GM23338 (cell line): Measurements from ENCODE around the gene FOXD2. TPM values are rescaled to one million over a fixed set of nuclear protein-coding genes. Genes with fewer than 3 reads are reported as not detected.

ENCODE experiments used
- ATAC-seq: fragments of 200-7000 bp; cut with Tn5 transposase; 3 replicates; pipeline ENCODE4 v1.9.1; 2020
- DNase-seq: peaks from one replicate; pipeline ENCODE4 v3.0.0-alpha.2; 2015; ENCODE audit warnings: low spot score
- H2AFZ ChIP-seq: fragments of 200-600 bp; sonication (generic); 2 replicates; pipeline ENCODE4 v1.8.0; 2016; ENCODE audit warnings: antibody characterized with exemption, mild to moderate bottlenecking, moderate library complexity
- H3F3A ChIP-seq: fragments of 200-600 bp; sonication (generic); replicated peaks from 2 replicates; pipeline ENCODE4 v1.8.0; 2017; ENCODE audit warnings: antibody characterized with exemption, mixed run types, low read depth
- H3K27ac ChIP-seq: fragments of 200-600 bp; sonication (generic); 2 replicates; pipeline ENCODE4 v1.6.1; 2016; ENCODE audit warnings: low read depth
- H3K27me3 ChIP-seq: fragments of 200-600 bp; sonication (generic); 2 replicates; pipeline ENCODE4 v1.8.0; 2016; ENCODE audit warnings: mild to moderate bottlenecking, mixed run types, moderate library complexity; ENCODE audit not compliant: insufficient read depth
- H3K36me3 ChIP-seq: fragments of 200-600 bp; sonication (generic); 2 replicates; pipeline ENCODE4 v1.8.0; 2016; ENCODE audit warnings: mild to moderate bottlenecking; ENCODE audit not compliant: insufficient read depth
- H3K4me1 ChIP-seq: fragments of 200-600 bp; sonication (generic); 2 replicates; pipeline ENCODE4 v1.8.0; 2016; ENCODE audit warnings: mild to moderate bottlenecking, moderate library complexity; ENCODE audit not compliant: insufficient read depth
- H3K4me2 ChIP-seq: fragments of 200-600 bp; sonication (generic); 2 replicates; pipeline ENCODE4 v1.7.1; 2017; ENCODE audit warnings: mixed run types
- H3K4me3 ChIP-seq: fragments of 200-600 bp; sonication (generic); 2 replicates; pipeline ENCODE4 v1.6.1; 2016; ENCODE audit warnings: mixed run types
- H3K79me2 ChIP-seq: fragments of 200-600 bp; sonication (generic); replicated peaks from 2 replicates; pipeline ENCODE4 v1.8.0; 2017; ENCODE audit warnings: mild to moderate bottlenecking; ENCODE audit not compliant: insufficient read depth
- H3K9me2 ChIP-seq: fragments of 200-600 bp; sonication (generic); 2 replicates; pipeline ENCODE4 v1.8.0; 2017; ENCODE audit not compliant: insufficient read depth
- H4K20me1 ChIP-seq: fragments of 200-600 bp; sonication (generic); replicated peaks from 2 replicates; pipeline ENCODE4 v1.8.0; 2017; ENCODE audit warnings: mild to moderate bottlenecking; ENCODE audit not compliant: insufficient read depth
- H3K27ac Mint-ChIP-seq: 2 replicates; pipeline ENCODE4 v1.8.0; 2020; ENCODE audit warnings: inconsistent platforms, mild to moderate bottlenecking, moderate library complexity, mixed read lengths
- H3K27me3 Mint-ChIP-seq: 3 replicates; pipeline ENCODE4 v1.8.0; 2022; ENCODE audit warnings: low read depth, mild to moderate bottlenecking, moderate library complexity, mixed read lengths, inconsistent platforms; ENCODE audit not compliant: insufficient read depth, poor library complexity
- H3K36me3 Mint-ChIP-seq: 3 replicates; pipeline ENCODE4 v1.8.0; 2021; ENCODE audit warnings: low read depth, mild to moderate bottlenecking, inconsistent platforms, moderate library complexity, mixed read lengths
- H3K4me1 Mint-ChIP-seq: 3 replicates; pipeline ENCODE4 v1.8.0; 2020; ENCODE audit warnings: mild to moderate bottlenecking, inconsistent platforms, mixed read lengths
- H3K4me3 Mint-ChIP-seq: 3 replicates; pipeline ENCODE4 v1.8.0; 2021; ENCODE audit warnings: moderate library complexity, mild to moderate bottlenecking, inconsistent platforms, mixed read lengths
- H3K9me3 Mint-ChIP-seq: 3 replicates; pipeline ENCODE4 v1.8.0; 2020; ENCODE audit warnings: moderate library complexity, mild to moderate bottlenecking, inconsistent platforms, mixed read lengths
- CREB1 ChIP-seq: fragments of 250-450 bp; sonication (Bioruptor Pico); IDR thresholded peaks from 2 replicates; pipeline ENCODE4 v1.5.0; 2020; ENCODE audit warnings: low read depth, mild to moderate bottlenecking, moderate library complexity
- CTCF ChIP-seq, 2 experiments: fragments of 200-600 bp in 1 of 2; sonication (generic) in 1 of 2; conservative IDR thresholded peaks; 2 replicates each; pipeline versions ENCODE4 v1.5.1 to v1.6.1; 2016 to 2017; ENCODE audit warnings: antibody characterized with exemption in 2 of 2, low read depth in 2 of 2, mild to moderate bottlenecking in 2 of 2, moderate library complexity in 1 of 2
- ETS1 ChIP-seq: IDR thresholded peaks from 2 replicates; pipeline ENCODE4 v1.6.1; 2016; ENCODE audit warnings: antibody characterized with exemption
- EZH2 ChIP-seq: fragments of 200-600 bp; sonication (generic); IDR thresholded peaks from one replicate; pipeline ENCODE4 v1.8.0; 2017; ENCODE audit warnings: antibody characterized with exemption, mild to moderate bottlenecking, low read depth; ENCODE audit not compliant: unreplicated experiment
- EZH2phosphoT487 ChIP-seq: fragments of 200-600 bp; sonication (generic); IDR thresholded peaks from one replicate; pipeline ENCODE4 v1.8.1; 2018; ENCODE audit warnings: antibody characterized with exemption; ENCODE audit not compliant: unreplicated experiment
- JUNB ChIP-seq: IDR thresholded peaks from one replicate; pipeline ENCODE4 v1.6.1; 2016; ENCODE audit warnings: antibody characterized with exemption; ENCODE audit not compliant: unreplicated experiment
- NANOG ChIP-seq: IDR thresholded peaks from 2 replicates; pipeline ENCODE4 v1.6.1; 2016; ENCODE audit warnings: antibody characterized with exemption, borderline replicate concordance
- POLR2AphosphoS5 ChIP-seq: IDR thresholded peaks from 2 replicates; pipeline ENCODE4 v1.6.1; 2016; ENCODE audit warnings: antibody characterized with exemption, low read depth
- REST ChIP-seq: IDR thresholded peaks from one replicate; pipeline ENCODE4 v1.6.1; 2018; ENCODE audit warnings: antibody characterized with exemption; ENCODE audit not compliant: unreplicated experiment
- ZNF331 ChIP-seq: fragments of 250-450 bp; sonication (Bioruptor Pico); IDR thresholded peaks from 2 replicates; pipeline ENCODE4 v1.5.0; 2020; ENCODE audit warnings: low read depth, mild to moderate bottlenecking, moderate library complexity
- polyA plus RNA-seq: library from polyadenylated mRNA; unstranded; fragments of >200 nt; fragmentation: Nextera tagmentation; extraction: Ambion mirVana; gene quantifications from 2 replicates; pipeline ENCODE4 v1.2.1, GENCODE V29; 2016
- total RNA-seq: library from RNA; depleted of rRNA; stranded (reverse); fragments of >200 nt; shearing (Covaris generic); gene quantifications from 2 replicates; pipeline ENCODE4 v1.2.3, GENCODE V29; 2014

FOXD2 gene
- total and polyA plus RNA-seq, 2 experiments from 2014 or later = 0.28 TPM; not detected in 1

DNA sequence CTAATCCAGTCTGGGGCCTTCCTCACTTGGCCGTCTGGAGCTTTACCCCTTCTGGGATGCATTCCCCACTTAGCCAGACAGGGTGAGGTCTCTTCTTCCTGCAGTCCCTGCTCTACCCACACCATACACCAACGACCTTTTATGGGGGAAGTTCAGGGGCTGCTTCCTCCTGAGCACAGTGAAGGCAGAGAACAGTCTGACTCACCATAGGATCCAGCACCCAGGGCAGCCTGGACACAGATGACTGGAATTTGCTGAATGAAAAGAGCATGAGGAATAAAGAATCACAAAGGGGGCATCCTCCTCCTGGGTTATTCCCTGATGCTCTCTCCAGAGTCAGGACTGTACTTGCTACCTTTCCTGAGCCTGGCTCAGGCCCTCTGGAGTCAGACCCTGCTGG lies 26.4 kb upstream of the FOXD2 start:
- Histone ChIP-seq H3K4me1 (no peaks in the 10 kb centered on the region), H2AFZ (no peak overlapping the region), H3K79me2 (no peaks in the 10 kb centered on the region), H3K9me2 (no peaks in the 10 kb centered on the region), H3K27me3 (peaks cover 38% of the 10 kb centered on the region), H3K27ac (no peak overlapping the region), H3F3A (no peaks in the 10 kb centered on the region), H3K36me3 (no peaks in the 10 kb centered on the region), H4K20me1 (no peaks in the 10 kb centered on the region), H3K4me2 (no peak overlapping the region), H3K4me3 (no peak overlapping the region)
- Mint-ChIP-seq H3K27ac (no peak overlapping the region), H3K36me3 (no peaks in the 10 kb centered on the region), H3K9me3 (no peaks in the 10 kb centered on the region; the same call in 2 of the 3 replicates), H3K4me1 (peaks cover 7% of the 10 kb centered on the region; the same call in 2 of the 3 replicates), H3K27me3 (peaks cover 27% of the 10 kb centered on the region), H3K4me3 (no peak overlapping the region)
- DNase-seq (no peak), ATAC-seq (no peak)
- TF ChIP-seq ZNF331 (CRISPR knock-in tag) = no peak
- no peak for TF ChIP-seq POLR2AphosphoS5
- TF ChIP-seq EZH2phosphoT487 = no peak
- TF ChIP-seq REST = no peak

- Histone ChIP-seq H3K4me2 (no peak overlapping the region), H3K79me2 (no peaks in the 10 kb centered on the region), H3K9me2 (no peaks in the 10 kb centered on the region), H4K20me1 (no peaks in the 10 kb centered on the region), H3K36me3 (no peaks in the 10 kb centered on the region), H3K4me3 (no peak overlapping the region), H3K4me1 (no peaks in the 10 kb centered on the region; the same call in 1 of the 2 replicates), H3F3A (no peaks in the 10 kb centered on the region), H3K27me3 (peaks cover 48% of the 10 kb centered on the region), H3K27ac (no peak overlapping the region), H2AFZ (no peak overlapping the region)
- DNase-seq (no peak), ATAC-seq (no peak)
- Mint-ChIP-seq H3K27ac (no peak overlapping the region), H3K4me1 (peaks cover 10% of the 10 kb centered on the region), H3K27me3 (peaks cover 32% of the 10 kb centered on the region), H3K36me3 (peaks cover under 1% of the 10 kb centered on the region; the same call in 1 of the 3 replicates), H3K9me3 (no peaks in the 10 kb centered on the region; the same call in 2 of the 3 replicates), H3K4me3 (no peak overlapping the region)
- no peak for TF ChIP-seq NANOG
- TF ChIP-seq ETS1 = no peak
- TF ChIP-seq POLR2AphosphoS5 = no peak
- no peak for TF ChIP-seq REST
- no peak for TF ChIP-seq JUNB
- TF ChIP-seq CTCF (conservative IDR thresholded peaks at IDR 0.05; ENCODE audit: low read depth in 2 of 2) = no peak
- TF ChIP-seq EZH2 = no peak
- no peak for TF ChIP-seq CREB1 (CRISPR knock-in tag)
Observed at GRCh38 chr1:47412437-47412836, 25.4 kb upstream of the FOXD2 start.
